HepG2 (cell line): Measurements from ENCODE around the gene CADPS.

ENCODE experiments used
- CBX2 ChIP-seq, 2 experiments: fragments of 200-600 bp in 1 of 2; sonication (generic); formaldehyde crosslinking in 1 of 2; IDR thresholded peaks; 2 replicates each; pipeline versions ENCODE4 v1.7.0 to v1.8.1; 2018 to 2022; ENCODE audit warnings: low read depth in 2 of 2, low read length in 1 of 2, mild to moderate bottlenecking in 1 of 2, missing genetic modification reagents in 1 of 2
- CEBPG ChIP-seq: IDR thresholded peaks from 2 replicates; pipeline ENCODE4 v1.6.1; 2016
- CREM ChIP-seq, 2 experiments: sonication (generic) in 1 of 2; formaldehyde crosslinking in 1 of 2; IDR thresholded peaks; 2 replicates each; pipeline versions ENCODE4 v1.4.0 to v1.6.1; 2016 to 2020; ENCODE audit warnings: antibody characterized with exemption in 1 of 2, mild to moderate bottlenecking in 1 of 2, missing genetic modification reagents in 1 of 2
- NFE2L1 ChIP-seq: sonication (generic); formaldehyde crosslinking; IDR thresholded peaks from 2 replicates; pipeline ENCODE4 v1.4.0; 2020; ENCODE audit warnings: missing genetic modification reagents, mild to moderate bottlenecking, borderline replicate concordance
- PLRG1 ChIP-seq: fragments of 450-650 bp; conservative IDR thresholded peaks from 2 replicates; pipeline ENCODE4 v1.6.1; 2016
- POLR2AphosphoS5 ChIP-seq: IDR thresholded peaks from 2 replicates; pipeline ENCODE4 v1.6.1; 2012; ENCODE audit warnings: low read depth, low read length
- TF ChIP-seq, protein P1 (sequence below): sonication (generic); formaldehyde crosslinking; IDR thresholded peaks from 2 replicates; pipeline ENCODE4 v1.5.0; 2020; ENCODE audit warnings: mild to moderate bottlenecking, missing genetic modification reagents, moderate library complexity
- TF ChIP-seq, protein P2 (sequence below): sonication (generic); formaldehyde crosslinking; IDR thresholded peaks from 2 replicates; pipeline ENCODE4 v1.4.0; 2020; ENCODE audit warnings: mild to moderate bottlenecking, low read depth, missing genetic modification reagents

DNA sequence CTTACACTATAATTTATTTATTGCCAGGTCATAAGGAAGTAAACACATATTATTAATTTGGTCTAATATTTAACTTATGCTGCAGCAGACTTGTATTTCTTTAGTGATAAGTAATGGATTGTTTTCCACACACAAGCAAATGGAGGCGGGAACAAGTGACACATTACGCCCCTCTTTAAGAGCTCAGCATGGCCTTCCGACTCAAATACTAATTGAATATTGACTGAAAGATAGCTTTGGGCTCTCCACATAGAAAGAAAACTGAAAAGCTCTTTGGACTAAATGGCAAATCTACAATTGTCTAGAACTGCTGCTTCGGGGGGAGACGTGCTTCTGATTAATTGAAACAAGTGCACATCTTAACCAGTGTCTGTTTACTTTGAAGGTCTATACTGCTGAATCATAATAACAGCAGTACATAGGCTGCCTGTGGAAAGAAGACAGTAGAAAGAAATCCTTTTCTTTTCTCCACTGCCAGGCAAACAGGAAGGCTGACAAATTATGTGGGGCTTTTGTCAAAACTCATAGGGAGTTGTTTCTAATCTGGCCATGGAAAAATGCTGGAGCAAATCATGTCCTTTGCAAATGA is 15.9 kb downstream of the CADPS start:
- TF ChIP-seq, protein P1, sequence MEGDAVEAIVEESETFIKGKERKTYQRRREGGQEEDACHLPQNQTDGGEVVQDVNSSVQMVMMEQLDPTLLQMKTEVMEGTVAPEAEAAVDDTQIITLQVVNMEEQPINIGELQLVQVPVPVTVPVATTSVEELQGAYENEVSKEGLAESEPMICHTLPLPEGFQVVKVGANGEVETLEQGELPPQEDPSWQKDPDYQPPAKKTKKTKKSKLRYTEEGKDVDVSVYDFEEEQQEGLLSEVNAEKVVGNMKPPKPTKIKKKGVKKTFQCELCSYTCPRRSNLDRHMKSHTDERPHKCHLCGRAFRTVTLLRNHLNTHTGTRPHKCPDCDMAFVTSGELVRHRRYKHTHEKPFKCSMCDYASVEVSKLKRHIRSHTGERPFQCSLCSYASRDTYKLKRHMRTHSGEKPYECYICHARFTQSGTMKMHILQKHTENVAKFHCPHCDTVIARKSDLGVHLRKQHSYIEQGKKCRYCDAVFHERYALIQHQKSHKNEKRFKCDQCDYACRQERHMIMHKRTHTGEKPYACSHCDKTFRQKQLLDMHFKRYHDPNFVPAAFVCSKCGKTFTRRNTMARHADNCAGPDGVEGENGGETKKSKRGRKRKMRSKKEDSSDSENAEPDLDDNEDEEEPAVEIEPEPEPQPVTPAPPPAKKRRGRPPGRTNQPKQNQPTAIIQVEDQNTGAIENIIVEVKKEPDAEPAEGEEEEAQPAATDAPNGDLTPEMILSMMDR (CRISPR knock-in tag): no peak
- TF ChIP-seq CREM (IDR thresholded peaks at IDR 0.05) (no peak), CREM (CRISPR knock-in tag; IDR thresholded peaks at IDR 0.05) (no peak), PLRG1 (no peak), POLR2AphosphoS5 (no peak), CBX2 (IDR thresholded peaks at IDR 0.05; ENCODE audit: low read depth, low read length) (no peak), CBX2 (CRISPR knock-in tag; IDR thresholded peaks at IDR 0.05; ENCODE audit: low read depth) (no peak), NFE2L1 (CRISPR knock-in tag) (no peak), CEBPG (no peak)
- TF ChIP-seq, protein P2, sequence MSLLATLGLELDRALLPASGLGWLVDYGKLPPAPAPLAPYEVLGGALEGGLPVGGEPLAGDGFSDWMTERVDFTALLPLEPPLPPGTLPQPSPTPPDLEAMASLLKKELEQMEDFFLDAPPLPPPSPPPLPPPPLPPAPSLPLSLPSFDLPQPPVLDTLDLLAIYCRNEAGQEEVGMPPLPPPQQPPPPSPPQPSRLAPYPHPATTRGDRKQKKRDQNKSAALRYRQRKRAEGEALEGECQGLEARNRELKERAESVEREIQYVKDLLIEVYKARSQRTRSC (CRISPR knock-in tag): no peak
